ENCODE results near the gene NTN5.

The NTN5 gene

DNA sequence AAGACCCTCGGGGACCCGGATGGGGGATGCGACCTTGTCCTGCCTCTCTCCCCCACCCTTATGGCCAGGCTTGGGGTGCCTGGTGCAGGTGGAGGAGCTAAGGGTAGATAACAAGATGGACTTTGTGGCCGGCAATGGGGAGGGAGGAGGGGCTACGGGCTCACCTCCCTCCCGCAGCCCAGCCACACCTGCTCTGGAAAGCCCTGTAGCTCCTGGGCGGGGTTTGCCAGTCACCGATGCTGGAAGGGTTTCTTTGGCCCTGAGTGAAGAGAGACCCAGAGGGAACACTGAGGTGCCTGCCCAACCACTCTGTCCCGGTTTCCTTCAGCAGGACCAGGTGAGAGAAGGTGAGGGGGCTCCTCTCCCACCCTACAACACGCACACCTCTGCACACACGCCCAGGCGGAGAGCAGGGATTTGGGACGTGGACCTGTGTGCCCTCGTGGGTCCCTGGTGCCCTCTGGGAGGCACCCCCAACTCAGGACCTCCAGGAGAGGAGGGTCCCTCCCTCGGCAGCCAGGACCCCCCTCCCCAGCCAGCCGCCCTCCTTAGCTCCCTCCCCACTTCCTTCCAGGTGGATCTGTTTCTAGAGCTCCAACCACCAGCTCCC is 23.0 kb upstream of the NTN5 start, which contains the start of gene FUT2:
FUT2 (plus strand) TSS at position 229 of the 610 bp plus-strand sequence. CDS start 6,986 bp downstream, outside the sequence.
- TF ChIP-seq SIN3A (IDR thresholded peaks at IDR 0.05; ENCODE audit: borderline replicate concordance, insufficient read depth, low read length) (no peak), POLR2AphosphoS5 (IDR thresholded peaks at IDR 0.05; ENCODE audit: low read depth, low read length) (no peak), TAF1 (IDR thresholded peaks at IDR 0.05; ENCODE audit: borderline replicate concordance, insufficient read depth, low read length) (no peak), FOXP2 (optimal IDR thresholded peaks at IDR 0.05; ENCODE audit: borderline replicate concordance, extremely low read depth, extremely low read length, insufficient read depth) (no peak)
- TF ChIP-seq, protein P1, sequence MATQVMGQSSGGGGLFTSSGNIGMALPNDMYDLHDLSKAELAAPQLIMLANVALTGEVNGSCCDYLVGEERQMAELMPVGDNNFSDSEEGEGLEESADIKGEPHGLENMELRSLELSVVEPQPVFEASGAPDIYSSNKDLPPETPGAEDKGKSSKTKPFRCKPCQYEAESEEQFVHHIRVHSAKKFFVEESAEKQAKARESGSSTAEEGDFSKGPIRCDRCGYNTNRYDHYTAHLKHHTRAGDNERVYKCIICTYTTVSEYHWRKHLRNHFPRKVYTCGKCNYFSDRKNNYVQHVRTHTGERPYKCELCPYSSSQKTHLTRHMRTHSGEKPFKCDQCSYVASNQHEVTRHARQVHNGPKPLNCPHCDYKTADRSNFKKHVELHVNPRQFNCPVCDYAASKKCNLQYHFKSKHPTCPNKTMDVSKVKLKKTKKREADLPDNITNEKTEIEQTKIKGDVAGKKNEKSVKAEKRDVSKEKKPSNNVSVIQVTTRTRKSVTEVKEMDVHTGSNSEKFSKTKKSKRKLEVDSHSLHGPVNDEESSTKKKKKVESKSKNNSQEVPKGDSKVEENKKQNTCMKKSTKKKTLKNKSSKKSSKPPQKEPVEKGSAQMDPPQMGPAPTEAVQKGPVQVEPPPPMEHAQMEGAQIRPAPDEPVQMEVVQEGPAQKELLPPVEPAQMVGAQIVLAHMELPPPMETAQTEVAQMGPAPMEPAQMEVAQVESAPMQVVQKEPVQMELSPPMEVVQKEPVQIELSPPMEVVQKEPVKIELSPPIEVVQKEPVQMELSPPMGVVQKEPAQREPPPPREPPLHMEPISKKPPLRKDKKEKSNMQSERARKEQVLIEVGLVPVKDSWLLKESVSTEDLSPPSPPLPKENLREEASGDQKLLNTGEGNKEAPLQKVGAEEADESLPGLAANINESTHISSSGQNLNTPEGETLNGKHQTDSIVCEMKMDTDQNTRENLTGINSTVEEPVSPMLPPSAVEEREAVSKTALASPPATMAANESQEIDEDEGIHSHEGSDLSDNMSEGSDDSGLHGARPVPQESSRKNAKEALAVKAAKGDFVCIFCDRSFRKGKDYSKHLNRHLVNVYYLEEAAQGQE (IDR thresholded peaks at IDR 0.05; ENCODE audit: insufficient read depth in 1 of 2, low read depth in 2 of 2, low read length in 2 of 2), result no peak

DNA sequence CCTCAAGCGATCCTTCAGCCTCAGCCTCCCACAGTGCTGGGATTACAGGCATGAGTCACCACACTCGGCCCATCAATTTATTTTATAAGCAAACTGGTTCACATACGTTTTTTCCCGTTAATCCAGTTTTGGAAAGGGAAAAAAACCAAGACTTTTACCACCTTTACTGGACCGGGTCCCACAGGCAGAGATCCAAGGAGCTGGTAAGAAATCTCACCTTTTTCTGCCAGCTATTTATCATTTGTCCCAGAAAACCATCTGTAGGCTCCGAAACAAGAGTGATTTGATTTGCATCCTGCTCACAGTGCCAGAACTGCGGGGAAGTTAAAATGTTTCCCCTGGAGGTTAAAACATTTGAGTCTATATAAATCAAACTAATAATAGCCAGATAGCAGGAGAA is 16.6 kb upstream of the NTN5 start:
- TF ChIP-seq SIN3A (IDR thresholded peaks at IDR 0.05; ENCODE audit: borderline replicate concordance, insufficient read depth, low read length) (no peak), FOXP2 (optimal IDR thresholded peaks at IDR 0.05; ENCODE audit: borderline replicate concordance, extremely low read depth, extremely low read length, insufficient read depth) (no peak), POLR2AphosphoS5 (IDR thresholded peaks at IDR 0.05; ENCODE audit: low read depth, low read length) (no peak), TAF1 (IDR thresholded peaks at IDR 0.05; ENCODE audit: borderline replicate concordance, insufficient read depth, low read length) (no peak)
- TF ChIP-seq, protein P1 (IDR thresholded peaks at IDR 0.05; ENCODE audit: insufficient read depth in 1 of 2, low read depth in 2 of 2, low read length in 2 of 2), result no peak

DNA sequence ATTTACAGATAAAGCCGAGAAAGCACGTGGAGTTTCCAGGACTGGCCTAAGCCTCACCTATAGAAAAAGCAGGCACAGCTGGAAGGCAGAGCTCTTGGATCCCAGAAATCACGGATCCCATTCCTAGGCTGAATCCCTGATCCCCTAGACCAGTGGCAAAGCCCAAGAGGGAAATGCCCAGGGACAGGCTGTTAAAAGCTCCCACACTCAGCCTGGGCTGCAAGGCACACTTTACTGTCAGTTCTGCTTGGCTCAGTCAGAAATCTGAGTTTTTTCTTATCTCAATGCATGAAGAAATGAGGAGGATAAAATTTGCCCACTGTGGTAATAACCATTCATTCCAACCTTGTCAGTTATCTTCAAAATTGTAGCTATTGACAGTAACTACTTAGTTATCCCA is 15.0 kb upstream of the NTN5 start:
- no peak for TF ChIP-seq SIN3A (IDR thresholded peaks at IDR 0.05; ENCODE audit: borderline replicate concordance, insufficient read depth, low read length)
- TF ChIP-seq TAF1 (IDR thresholded peaks at IDR 0.05; ENCODE audit: borderline replicate concordance, insufficient read depth, low read length), result no peak
- TF ChIP-seq POLR2AphosphoS5 (IDR thresholded peaks at IDR 0.05; ENCODE audit: low read depth, low read length), result no peak
- TF ChIP-seq, protein P1 (IDR thresholded peaks at IDR 0.05; ENCODE audit: insufficient read depth in 1 of 2, low read depth in 2 of 2, low read length in 2 of 2), result no peak
- no peak for TF ChIP-seq FOXP2 (optimal IDR thresholded peaks at IDR 0.05; ENCODE audit: borderline replicate concordance, extremely low read depth, extremely low read length, insufficient read depth)

DNA sequence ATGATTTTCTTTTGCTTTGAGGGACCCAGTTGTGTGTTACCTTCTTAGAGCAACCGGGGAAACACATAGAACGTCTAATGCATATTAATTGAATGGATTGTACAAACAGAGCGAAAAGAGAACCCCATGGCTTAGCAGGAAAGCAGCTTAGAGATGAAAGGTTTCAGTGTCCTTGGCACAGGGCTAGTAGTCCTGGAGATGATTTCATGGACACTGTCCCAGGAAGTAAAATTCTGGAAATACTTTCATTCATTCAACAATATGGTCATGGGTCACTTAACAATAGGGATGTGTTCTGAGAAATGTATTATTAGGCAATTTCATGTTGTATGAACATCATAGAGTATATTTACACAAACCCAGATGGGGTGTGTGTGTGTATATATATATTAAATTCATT is 13.3 kb upstream of the NTN5 start:
- TF ChIP-seq POLR2AphosphoS5 (IDR thresholded peaks at IDR 0.05; ENCODE audit: low read depth, low read length), result no peak
- TF ChIP-seq, protein P1 (IDR thresholded peaks at IDR 0.05; ENCODE audit: insufficient read depth in 1 of 2, low read depth in 2 of 2, low read length in 2 of 2), result no peak
- no peak for TF ChIP-seq TAF1 (IDR thresholded peaks at IDR 0.05; ENCODE audit: borderline replicate concordance, insufficient read depth, low read length)

DNA sequence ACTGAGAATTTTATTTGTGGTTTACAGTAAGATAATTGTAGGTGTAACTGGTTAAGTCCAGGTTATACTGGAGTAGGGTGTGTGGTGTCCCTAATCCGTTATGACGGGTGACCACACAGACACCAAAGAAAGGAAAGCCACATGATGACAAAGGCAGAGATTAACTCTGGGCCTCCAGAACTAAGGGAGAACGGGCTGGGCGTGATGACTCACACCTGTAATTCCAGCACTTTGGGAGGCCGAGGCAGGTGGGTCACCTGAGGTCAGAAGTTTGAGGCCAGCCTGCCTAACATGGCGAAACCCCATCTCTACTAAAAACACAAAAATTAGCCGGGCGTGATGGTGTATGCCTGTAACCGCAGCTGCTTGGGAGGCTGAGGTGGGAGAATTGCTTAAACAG is 12.8 kb upstream of the NTN5 start:
- TF ChIP-seq, protein P1 (IDR thresholded peaks at IDR 0.05; ENCODE audit: insufficient read depth in 1 of 2, low read depth in 2 of 2, low read length in 2 of 2), result no peak
- TF ChIP-seq SIN3A (IDR thresholded peaks at IDR 0.05; ENCODE audit: borderline replicate concordance, insufficient read depth, low read length) (no peak), FOXP2 (optimal IDR thresholded peaks at IDR 0.05; ENCODE audit: borderline replicate concordance, extremely low read depth, extremely low read length, insufficient read depth) (no peak), TAF1 (IDR thresholded peaks at IDR 0.05; ENCODE audit: borderline replicate concordance, insufficient read depth, low read length) (no peak), POLR2AphosphoS5 (IDR thresholded peaks at IDR 0.05; ENCODE audit: low read depth, low read length) (no peak)
